Hepatocyte (in vitro differentiated cells): ENCODE data around the gene TMEM204.

ENCODE experiments used
- EZH2 ChIP-seq: fragments of 200-600 bp; sonication (generic); IDR thresholded peaks from 2 replicates; pipeline ENCODE4 v1.6.1; 2016; ENCODE audit warnings: antibody characterized with exemption, mild to moderate bottlenecking, borderline replicate concordance
- EZH2phosphoT487 ChIP-seq: fragments of 200-600 bp; sonication (generic); IDR thresholded peaks from one replicate; pipeline ENCODE4 v1.6.1; 2018; ENCODE audit warnings: antibody characterized with exemption, mild to moderate bottlenecking, low read depth, moderate library complexity; ENCODE audit not compliant: unreplicated experiment, severe bottlenecking
- TF ChIP-seq, protein P1 (sequence below): fragments of 200-600 bp; sonication (generic); IDR thresholded peaks from 2 replicates; pipeline ENCODE4 v1.5.1; 2016; ENCODE audit warnings: antibody characterized with exemption, mild to moderate bottlenecking; ENCODE audit not compliant: poor library complexity

DNA sequence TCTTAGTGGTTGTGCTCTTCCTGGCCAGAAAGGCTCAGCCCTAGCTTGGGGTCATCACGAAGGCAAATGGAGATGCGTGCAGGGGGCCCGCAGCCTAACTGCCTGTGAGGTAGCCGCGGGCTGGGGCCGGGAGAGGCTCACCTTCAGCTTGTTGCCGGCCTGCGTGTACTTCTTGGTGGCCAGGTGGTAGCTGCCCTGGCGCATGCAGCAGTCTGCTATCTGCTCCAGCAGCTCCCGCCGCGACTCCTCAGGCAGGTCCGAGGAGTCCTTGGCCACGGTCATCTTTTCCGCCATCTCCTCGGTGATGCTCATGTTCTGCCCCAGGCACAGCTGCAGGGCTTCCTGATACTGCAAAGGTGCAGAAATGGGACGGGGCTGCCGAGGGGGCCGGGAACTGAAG, 13.0 kb upstream of the TMEM204 start:
- TF ChIP-seq, protein P1, sequence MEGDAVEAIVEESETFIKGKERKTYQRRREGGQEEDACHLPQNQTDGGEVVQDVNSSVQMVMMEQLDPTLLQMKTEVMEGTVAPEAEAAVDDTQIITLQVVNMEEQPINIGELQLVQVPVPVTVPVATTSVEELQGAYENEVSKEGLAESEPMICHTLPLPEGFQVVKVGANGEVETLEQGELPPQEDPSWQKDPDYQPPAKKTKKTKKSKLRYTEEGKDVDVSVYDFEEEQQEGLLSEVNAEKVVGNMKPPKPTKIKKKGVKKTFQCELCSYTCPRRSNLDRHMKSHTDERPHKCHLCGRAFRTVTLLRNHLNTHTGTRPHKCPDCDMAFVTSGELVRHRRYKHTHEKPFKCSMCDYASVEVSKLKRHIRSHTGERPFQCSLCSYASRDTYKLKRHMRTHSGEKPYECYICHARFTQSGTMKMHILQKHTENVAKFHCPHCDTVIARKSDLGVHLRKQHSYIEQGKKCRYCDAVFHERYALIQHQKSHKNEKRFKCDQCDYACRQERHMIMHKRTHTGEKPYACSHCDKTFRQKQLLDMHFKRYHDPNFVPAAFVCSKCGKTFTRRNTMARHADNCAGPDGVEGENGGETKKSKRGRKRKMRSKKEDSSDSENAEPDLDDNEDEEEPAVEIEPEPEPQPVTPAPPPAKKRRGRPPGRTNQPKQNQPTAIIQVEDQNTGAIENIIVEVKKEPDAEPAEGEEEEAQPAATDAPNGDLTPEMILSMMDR, result no peak
- TF ChIP-seq EZH2phosphoT487 (no peak), EZH2 (no peak)
